ENCODE measurements around the gene SPINT2. TPM values are rescaled to one million over a fixed set of nuclear protein-coding genes. Genes with fewer than 3 reads are reported as not detected.

The SPINT2 gene
- total and polyA plus RNA-seq, 2 of the 13 experiments (the other 11 are each of a cell fraction or from before 2014, with no cell fraction given): 0.31 to 0.77 TPM

DNA sequence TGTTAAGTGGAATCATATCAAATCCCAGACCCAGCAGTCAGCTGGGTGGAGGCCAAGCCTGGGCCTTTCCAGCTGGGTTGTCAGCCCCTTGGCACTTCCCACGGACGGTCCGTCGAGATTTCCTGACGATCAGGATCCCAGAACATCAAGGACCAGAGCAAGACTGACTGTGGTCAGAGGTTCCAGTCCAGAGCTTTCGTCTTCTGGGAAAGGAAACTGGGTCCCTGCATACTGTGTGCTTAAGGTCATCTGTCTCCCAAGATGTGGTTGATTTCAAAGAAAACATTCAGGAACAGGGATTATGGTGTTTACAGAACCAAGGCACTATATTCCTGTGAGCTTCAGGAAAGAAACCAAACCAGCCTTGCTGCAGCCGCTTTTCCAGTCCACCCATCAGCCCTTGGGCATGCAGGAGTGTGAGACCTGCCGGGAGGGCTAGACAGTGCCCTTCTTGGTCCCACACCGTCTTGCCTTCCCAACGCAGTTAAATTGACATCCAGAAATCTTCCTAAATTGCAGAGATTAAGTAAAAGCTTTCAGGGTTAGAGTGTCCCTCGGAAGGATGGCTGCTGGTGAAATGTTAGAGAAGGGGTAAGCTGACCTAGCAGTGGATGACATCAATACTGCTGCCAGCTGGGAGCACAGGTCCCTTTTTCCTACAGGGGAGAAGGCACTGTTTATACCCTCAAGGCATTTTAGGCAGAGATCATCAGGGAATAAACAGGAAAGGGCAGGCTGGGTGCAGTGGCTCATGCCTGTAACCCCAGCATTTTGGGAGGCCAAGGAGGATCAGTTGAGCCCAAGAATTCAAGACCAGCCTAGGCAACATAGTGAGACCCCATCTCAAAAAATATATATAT lies 34.7 kb downstream of the SPINT2 start:
- POLR2A ChIA-PET: no interaction called here
- Histone ChIP-seq H3K9me3 (ENCODE audit: low read length) (no peaks in the 10 kb centered on the region), H3K4me1 (ENCODE audit: insufficient read depth, low read length) (peaks cover 40% of the 10 kb centered on the region), H3K36me3 (replicated peaks in 1 of 2; ENCODE audit: control insufficient read depth in 1 of 2, insufficient read depth in 2 of 2, low read length in 2 of 2) (no peaks in the 10 kb centered on the region), H3K4me3 (replicated peaks in 1 of 3; ENCODE audit: insufficient read depth in 1 of 3, low read depth in 2 of 3, low read length in 3 of 3) (no peak overlapping the region), H3K27ac (ENCODE audit: extremely low read length, insufficient read depth, low read length) (no peak overlapping the region), H2AFZ (ENCODE audit: low read length) (peak overlapping the region; percentile 5), H4K20me1 (ENCODE audit: insufficient read depth, low read length) (no peaks in the 10 kb centered on the region), H3K27me3 (ENCODE audit: control insufficient read depth in 1 of 2, insufficient read depth in 2 of 2, low read length in 2 of 2) (peaks cover 0 to 16% of the 10 kb centered on the region in 2 experiments; a peak in 4 of 5 replicates), H3K9ac (ENCODE audit: insufficient read depth, low read depth, low read length) (no peak overlapping the region), H3K79me2 (ENCODE audit: insufficient read depth, low read length) (no peaks in the 10 kb centered on the region), H3K4me2 (ENCODE audit: low read depth, low read length) (peak overlapping the region; percentile 18; the same call in 1 of the 2 replicates)
- ATAC-seq (no peak), DNase-seq (ENCODE audit: low spot score) (no peak), FAIRE-seq (no peak)
- no peak for TF ChIP-seq ZNF703 (CRISPR knock-in tag; IDR thresholded peaks at IDR 0.05; ENCODE audit: borderline replicate concordance)
- no peak for TF ChIP-seq IRX3 (CRISPR knock-in tag; IDR thresholded peaks at IDR 0.05; ENCODE audit: borderline replicate concordance, low read depth)
- no peak for TF ChIP-seq STAT5B (CRISPR knock-in tag; IDR thresholded peaks at IDR 0.05)
- TF ChIP-seq HNRNPLL (IDR thresholded peaks at IDR 0.05; ENCODE audit: low read depth, low read length, poor library complexity, severe bottlenecking): no peak
- TF ChIP-seq, protein P1, sequence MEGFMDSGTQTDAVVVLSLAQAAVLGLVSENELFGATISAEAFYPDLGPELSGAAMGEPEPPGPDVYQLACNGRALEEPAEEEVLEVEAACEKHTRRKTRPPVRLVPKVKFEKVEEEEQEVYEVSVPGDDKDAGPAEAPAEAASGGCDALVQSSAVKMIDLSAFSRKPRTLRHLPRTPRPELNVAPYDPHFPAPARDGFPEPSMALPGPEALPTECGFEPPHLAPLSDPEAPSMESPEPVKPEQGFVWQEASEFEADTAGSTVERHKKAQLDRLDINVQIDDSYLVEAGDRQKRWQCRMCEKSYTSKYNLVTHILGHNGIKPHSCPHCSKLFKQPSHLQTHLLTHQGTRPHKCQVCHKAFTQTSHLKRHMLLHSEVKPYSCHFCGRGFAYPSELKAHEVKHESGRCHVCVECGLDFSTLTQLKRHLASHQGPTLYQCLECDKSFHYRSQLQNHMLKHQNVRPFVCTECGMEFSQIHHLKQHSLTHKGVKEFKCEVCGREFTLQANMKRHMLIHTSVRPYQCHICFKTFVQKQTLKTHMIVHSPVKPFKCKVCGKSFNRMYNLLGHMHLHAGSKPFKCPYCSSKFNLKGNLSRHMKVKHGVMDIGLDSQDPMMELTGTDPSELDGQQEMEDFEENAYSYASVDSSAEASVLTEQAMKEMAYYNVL (CRISPR knock-in tag; IDR thresholded peaks at IDR 0.05; ENCODE audit: borderline replicate concordance): no peak
- TF ChIP-seq MIER3 (CRISPR knock-in tag; IDR thresholded peaks at IDR 0.05; ENCODE audit: borderline replicate concordance): no peak
- TF ChIP-seq ZFP90 (CRISPR knock-in tag; IDR thresholded peaks at IDR 0.05; ENCODE audit: borderline replicate concordance): no peak
- no peak for TF ChIP-seq DMAP1 (CRISPR knock-in tag; IDR thresholded peaks at IDR 0.05)
- no peak for TF ChIP-seq MED1 (CRISPR knock-in tag; IDR thresholded peaks at IDR 0.05)
- no peak for TF ChIP-seq ZNF160 (CRISPR knock-in tag; IDR thresholded peaks at IDR 0.05)
- TF ChIP-seq FOXO1 (CRISPR knock-in tag; IDR thresholded peaks at IDR 0.05): no peak
- no peak for TF ChIP-seq AKAP8 (CRISPR knock-in tag; IDR thresholded peaks at IDR 0.05)
- TF ChIP-seq, protein P2, sequence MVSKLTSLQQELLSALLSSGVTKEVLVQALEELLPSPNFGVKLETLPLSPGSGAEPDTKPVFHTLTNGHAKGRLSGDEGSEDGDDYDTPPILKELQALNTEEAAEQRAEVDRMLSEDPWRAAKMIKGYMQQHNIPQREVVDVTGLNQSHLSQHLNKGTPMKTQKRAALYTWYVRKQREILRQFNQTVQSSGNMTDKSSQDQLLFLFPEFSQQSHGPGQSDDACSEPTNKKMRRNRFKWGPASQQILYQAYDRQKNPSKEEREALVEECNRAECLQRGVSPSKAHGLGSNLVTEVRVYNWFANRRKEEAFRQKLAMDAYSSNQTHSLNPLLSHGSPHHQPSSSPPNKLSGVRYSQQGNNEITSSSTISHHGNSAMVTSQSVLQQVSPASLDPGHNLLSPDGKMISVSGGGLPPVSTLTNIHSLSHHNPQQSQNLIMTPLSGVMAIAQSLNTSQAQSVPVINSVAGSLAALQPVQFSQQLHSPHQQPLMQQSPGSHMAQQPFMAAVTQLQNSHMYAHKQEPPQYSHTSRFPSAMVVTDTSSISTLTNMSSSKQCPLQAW (CRISPR knock-in tag; IDR thresholded peaks at IDR 0.05): no peak
- TF ChIP-seq, protein P3, sequence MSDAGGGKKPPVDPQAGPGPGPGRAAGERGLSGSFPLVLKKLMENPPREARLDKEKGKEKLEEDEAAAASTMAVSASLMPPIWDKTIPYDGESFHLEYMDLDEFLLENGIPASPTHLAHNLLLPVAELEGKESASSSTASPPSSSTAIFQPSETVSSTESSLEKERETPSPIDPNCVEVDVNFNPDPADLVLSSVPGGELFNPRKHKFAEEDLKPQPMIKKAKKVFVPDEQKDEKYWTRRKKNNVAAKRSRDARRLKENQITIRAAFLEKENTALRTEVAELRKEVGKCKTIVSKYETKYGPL (CRISPR knock-in tag; IDR thresholded peaks at IDR 0.05): no peak
- no peak for TF ChIP-seq ELF3 (CRISPR knock-in tag; IDR thresholded peaks at IDR 0.05)
- 14% methylated on average over 10 of the region's 11 CpGs for WGBS (ENCODE audit: low lambda C conversion rate)
- intact Hi-C loops (cut with micrococcal nuclease; ENCODE audit: unreplicated experiment): no loop called here
- no TSS peak for BruUV-seq (replicated peaks)
- in situ Hi-C loops (cut with HindIII; ENCODE audit: extremely low pct_ligation_motif_present, low pct_unique_long_range_greater_than_20kb): no loop called here
- CTCF ChIA-PET (ENCODE audit: low intra/inter-chr PET ratio, low total read pairs): no interaction called here
